Breast epithelium (tissue), 4 donors: ENCODE results near the gene GPHB5. TPM values are rescaled to one million over a fixed set of nuclear protein-coding genes. Genes with fewer than 3 reads are reported as not detected.
A peak's percentile ranks its signal among the peaks of the same experiment; 100 is the strongest.

Experiments used
- DNase-seq, 2 donors: peaks; one replicate each; pipeline ENCODE4 v3.0.0-alpha.2; 2019; ENCODE audit warnings: low spot score in 2 of 2
- H3K27ac ChIP-seq, 2 donors: fragments of 200-600 bp; sonication (generic) in 1 of 2; one replicate each; pipeline ENCODE4 v1.5.1; 2016 to 2019; ENCODE audit warnings: mild to moderate bottlenecking in 1 of 2
- H3K27me3 ChIP-seq, 2 donors: fragments of 200-600 bp; sonication (generic) in 1 of 2; one replicate each; pipeline versions ENCODE4 v1.5.1 to v1.6.0; 2017 to 2019; ENCODE audit warnings: control low read depth in 1 of 2, mild to moderate bottlenecking in 1 of 2
- H3K36me3 ChIP-seq: fragments of 200-600 bp; one replicate; pipeline ENCODE4 v1.5.1; 2019
- H3K4me1 ChIP-seq, 2 donors: fragments of 200-600 bp; sonication (generic); one replicate each; pipeline ENCODE4 v1.5.1; 2016 to 2019; ENCODE audit warnings: control low read depth in 1 of 2
- H3K4me3 ChIP-seq, 3 donors: fragments of 200-600 bp; sonication (generic); 1 replicate in 2 of 3; 2 replicates in 1 of 3; pipeline ENCODE4 v1.5.1; 2016 to 2019; ENCODE audit warnings: mild to moderate bottlenecking in 3 of 3, moderate library complexity in 2 of 3
- H3K9me3 ChIP-seq, 2 donors: fragments of 200-600 bp; sonication (generic) in 1 of 2; one replicate each; pipeline ENCODE4 v1.5.1; 2016 to 2019; ENCODE audit warnings: control low read depth in 1 of 2
- CTCF ChIP-seq, 3 donors: fragments of 450-650 bp; IDR thresholded peaks; one replicate each; pipeline ENCODE4 v1.5.1; 2016 to 2017; ENCODE audit warnings: antibody characterized with exemption in 3 of 3, mild to moderate bottlenecking in 3 of 3, moderate library complexity in 3 of 3
- POLR2A ChIP-seq: fragments of 450-650 bp; IDR thresholded peaks from one replicate; pipeline ENCODE4 v1.6.1; 2016; ENCODE audit warnings: antibody characterized with exemption, mild to moderate bottlenecking, moderate library complexity
- POLR2AphosphoS5 ChIP-seq, 3 donors: sonication (generic); formaldehyde crosslinking; IDR thresholded peaks; one replicate each; pipeline ENCODE4 v1.6.1; 2017; ENCODE audit warnings: antibody characterized with exemption in 3 of 3
- intact Hi-C: fragments of 100-400 bp; cut with DNase I; formaldehyde crosslinking; loops from one replicate; pipeline ENCODE4 v1.15.1; 2023; ENCODE audit warnings: low total_unique reads
- total RNA-seq, 3 donors: library from RNA; depleted of rRNA; stranded (reverse); fragments of >200 nt; gene quantifications; one replicate each; pipeline ENCODE4 v1.1.0, GENCODE V29; 2016

Gene GPHB5
- total RNA-seq, 3 donors from 2014 or later: not detected

- no peak for DNase-seq
- H3K27ac ChIP-seq: peak overlapping the region in 1 of 2 donors; percentile 63
- intact Hi-C loops: no loop called here
- H3K9me3 ChIP-seq: no peaks in the 10 kb centered on the region
- H3K4me3 ChIP-seq: no peak overlapping the region
- H3K36me3 ChIP-seq: no peaks in the 10 kb centered on the region
- H3K4me1 ChIP-seq: no peaks in the 10 kb centered on the region
- no peaks in the 10 kb centered on the region for H3K27me3 ChIP-seq
- no peak for TF ChIP-seq POLR2AphosphoS5 (IDR thresholded peaks at IDR 0.05)
- no peak for TF ChIP-seq CTCF (IDR thresholded peaks at IDR 0.05)
- TF ChIP-seq POLR2A: no peak
These were observed 16.7 kb downstream of the GPHB5 start for GRCh38 chr14:63301891-63302534.

- H3K27me3 ChIP-seq: no peaks in the 10 kb centered on the region
- no peaks in the 10 kb centered on the region for H3K9me3 ChIP-seq
- no peaks in the 10 kb centered on the region for H3K36me3 ChIP-seq
- no peak overlapping the region for H3K4me3 ChIP-seq
- TF ChIP-seq POLR2A (no peak), POLR2AphosphoS5 (IDR thresholded peaks at IDR 0.05) (no peak), CTCF (IDR thresholded peaks at IDR 0.05) (no peak)
- no peaks in the 10 kb centered on the region for H3K4me1 ChIP-seq
- intact Hi-C loops: no loop called here
- H3K27ac ChIP-seq: no peak overlapping the region
- no peak for DNase-seq
These were observed 17.9 kb downstream of the GPHB5 start for GRCh38 chr14:63300854-63301253.

GRCh38 chr14:63299351-63300110 is 19.2 kb downstream of the GPHB5 start:
- Histone ChIP-seq H3K4me1 (no peaks in the 10 kb centered on the region), H3K36me3 (no peaks in the 10 kb centered on the region), H3K27ac (no peak overlapping the region), H3K9me3 (no peaks in the 10 kb centered on the region), H3K27me3 (no peaks in the 10 kb centered on the region), H3K4me3 (no peak overlapping the region)
- no peak for DNase-seq
- intact Hi-C loops: no loop called here
- TF ChIP-seq POLR2AphosphoS5 (IDR thresholded peaks at IDR 0.05) (no peak), POLR2A (no peak), CTCF (IDR thresholded peaks at IDR 0.05) (no peak)

- Histone ChIP-seq H3K27ac (peak overlapping the region in 1 of 2 donors; percentile 20), H3K27me3 (no peaks in the 10 kb centered on the region), H3K9me3 (no peaks in the 10 kb centered on the region), H3K4me1 (no peaks in the 10 kb centered on the region), H3K4me3 (no peak overlapping the region), H3K36me3 (no peaks in the 10 kb centered on the region)
- intact Hi-C loops: no loop called here
- DNase-seq: no peak
- no peak for TF ChIP-seq POLR2A
These were observed 21.2 kb downstream of the GPHB5 start for GRCh38 chr14:63297372-63298063.

GRCh38 chr14:63296060-63296563 is 22.6 kb downstream of the GPHB5 start:
- DNase-seq: no peak
- TF ChIP-seq POLR2A (no peak), POLR2AphosphoS5 (IDR thresholded peaks at IDR 0.05) (no peak), CTCF (IDR thresholded peaks at IDR 0.05) (no peak)
- H3K9me3 ChIP-seq: no peaks in the 10 kb centered on the region
- H3K36me3 ChIP-seq: no peaks in the 10 kb centered on the region
- H3K27ac ChIP-seq: peak overlapping the region in 1 of 2 donors; percentile 75
- peak overlapping the region in 1 of 3 donors; percentile 3 for H3K4me3 ChIP-seq
- H3K4me1 ChIP-seq: no peaks in the 10 kb centered on the region
- H3K27me3 ChIP-seq: no peaks in the 10 kb centered on the region
- intact Hi-C loops: no loop called here
